ENCODE measurements around the gene PRIM2. TPM values are rescaled to one million over a fixed set of nuclear protein-coding genes. Genes with fewer than 3 reads are reported as not detected.
"Not testable (repeated sequence)": the region's sequence is repeated elsewhere in the genome, so short reads cannot be mapped to it uniquely, and the experiment has no call there.

PRIM2 gene
- total and polyA plus RNA-seq, 2 of the 8 experiments (the other 6 are each of a cell fraction or from before 2014, with no cell fraction given), result 20.8 to 46.8 TPM

DNA sequence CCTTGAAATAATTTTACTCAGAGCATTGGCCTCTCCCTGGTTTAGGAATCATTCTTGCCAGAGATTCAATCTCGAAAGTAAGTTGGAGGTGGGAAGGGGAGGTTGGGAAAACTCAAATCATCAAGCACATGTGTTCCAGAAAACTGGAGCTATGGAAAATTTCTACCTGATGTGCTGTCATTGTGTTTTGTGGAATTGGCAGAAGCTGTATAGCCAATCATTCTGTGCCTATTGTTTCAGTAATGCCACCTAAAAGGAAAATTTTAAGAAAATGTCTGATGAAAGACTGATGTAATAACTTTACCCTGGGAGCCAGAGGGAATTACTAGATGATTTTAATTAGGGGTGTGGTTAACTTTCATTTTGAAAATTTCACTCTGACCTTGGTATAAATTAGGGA lies 187.8 kb downstream of the PRIM2 start:
- H4K91ac ChIP-seq (replicated peaks; ENCODE audit: insufficient read length, low read length); CTCF ChIA-PET (ENCODE audit: partially characterized antibody); DNase-seq (ENCODE audit: low read depth in 1 of 2, low spot score in 2 of 2); H4K20me1 ChIP-seq (replicated peaks in 1 of 2; ENCODE audit: control insufficient read depth in 1 of 2, insufficient read depth in 2 of 2, low read length in 2 of 2); H3K23ac ChIP-seq (ENCODE audit: insufficient read length); H3K23me2 ChIP-seq (ENCODE audit: low read depth, low read length); H3K9me3 ChIP-seq (ENCODE audit: insufficient read depth in 2 of 2, low read depth in 1 of 2, low read length in 1 of 2); H2BK15ac ChIP-seq (ENCODE audit: low read length); H3K9ac ChIP-seq (replicated peaks in 1 of 4; ENCODE audit: extremely low read depth in 1 of 4, low read depth in 3 of 4, low read length in 3 of 4); H3K56ac ChIP-seq (replicated peaks; ENCODE audit: insufficient read length, low read depth, low read length); H2AK5ac ChIP-seq (ENCODE audit: low read depth, low read length); H3K79me1 ChIP-seq (ENCODE audit: low read depth, low read length); H2BK20ac ChIP-seq (ENCODE audit: low read length); H3K4me1 ChIP-seq (replicated peaks in 1 of 4; ENCODE audit: control insufficient read depth in 3 of 4, insufficient read depth in 4 of 4, low read length in 3 of 4); H2BK12ac ChIP-seq (ENCODE audit: low read depth, low read length); H3K4me3 ChIP-seq (ENCODE audit: extremely low read depth in 1 of 4, insufficient read depth in 2 of 4, low read depth in 3 of 4, low read length in 4 of 4); FAIRE-seq; H3K4ac ChIP-seq (replicated peaks; ENCODE audit: insufficient read length, low read depth, low read length); H2AFZ ChIP-seq (ENCODE audit: low read length); H3K4me2 ChIP-seq (ENCODE audit: insufficient read depth in 1 of 2, low read depth in 2 of 2, low read length in 2 of 2); H3K27ac ChIP-seq (ENCODE audit: low read depth, low read length); H4K8ac ChIP-seq (ENCODE audit: extremely low read depth, insufficient read depth, low read length); H4K5ac ChIP-seq (ENCODE audit: insufficient read length, low read depth, low read length); H3K79me2 ChIP-seq (ENCODE audit: control insufficient read depth in 1 of 2, insufficient read depth in 2 of 2, low read length in 2 of 2); H3K18ac ChIP-seq (ENCODE audit: extremely low read depth, low read length); H3K27me3 ChIP-seq (replicated peaks in 1 of 4; ENCODE audit: control insufficient read depth in 3 of 4, extremely low read depth in 1 of 4, insufficient read depth in 3 of 4, low read length in 3 of 4); H2BK120ac ChIP-seq (replicated peaks; ENCODE audit: low read depth, low read length); H2BK5ac ChIP-seq (ENCODE audit: low read depth, low read length); H3K36me3 ChIP-seq (ENCODE audit: control insufficient read depth in 2 of 4, insufficient read depth in 4 of 4, low read length in 3 of 4); H3K14ac ChIP-seq (ENCODE audit: insufficient read length): not testable (repeated sequence)
- WGBS, 2 experiments (ENCODE audit: extremely low coverage in 1 of 2, insufficient coverage in 1 of 2, insufficient read length in 1 of 2, insufficient replicate concordance in 2 of 2, low coverage in 1 of 2, low lambda C conversion rate in 2 of 2, missing lambda C conversion rate in 1 of 2), result 80% methylated on average over 1 of the region's 1 CpG; no CpG with 5 or more reads in 1 of the 2 experiments
- POLR2A ChIA-PET (ENCODE audit: partially characterized antibody), result interaction anchor here (1.0 kb wide), 1 partner anchor 12 kb away, joined by 3 read pairs; no protein-coding TSS in a partner anchor

DNA sequence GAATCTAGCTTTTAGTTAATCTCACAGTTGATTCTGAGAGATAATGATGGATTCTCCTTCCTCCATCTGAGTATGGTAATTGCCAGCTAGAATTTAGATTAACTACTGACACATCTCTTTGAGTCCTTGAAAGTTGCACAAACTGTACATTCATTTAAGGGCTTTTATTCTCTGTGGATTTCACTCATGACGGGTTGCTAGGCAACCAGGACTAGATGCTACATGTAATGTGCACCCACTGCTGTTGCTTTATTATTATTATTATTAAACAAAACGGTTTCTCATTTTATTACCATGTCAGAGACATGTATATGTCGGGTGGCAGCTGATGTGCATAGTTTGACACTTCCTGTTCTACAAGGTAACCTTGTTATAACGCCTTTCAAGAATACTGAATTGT lies 193.0 kb downstream of the PRIM2 start:
- H2BK20ac ChIP-seq (ENCODE audit: low read length); H3K27ac ChIP-seq (ENCODE audit: low read depth, low read length); POLR2A ChIA-PET (ENCODE audit: partially characterized antibody); H2BK5ac ChIP-seq (ENCODE audit: low read depth, low read length); H4K91ac ChIP-seq (replicated peaks; ENCODE audit: insufficient read length, low read length); H3K14ac ChIP-seq (ENCODE audit: insufficient read length); H4K8ac ChIP-seq (ENCODE audit: extremely low read depth, insufficient read depth, low read length); DNase-seq (ENCODE audit: low read depth in 1 of 2, low spot score in 2 of 2); H2BK120ac ChIP-seq (replicated peaks; ENCODE audit: low read depth, low read length); H3K9me3 ChIP-seq (ENCODE audit: insufficient read depth in 2 of 2, low read depth in 1 of 2, low read length in 1 of 2); H3K9ac ChIP-seq (replicated peaks in 1 of 4; ENCODE audit: extremely low read depth in 1 of 4, low read depth in 3 of 4, low read length in 3 of 4); H3K23me2 ChIP-seq (ENCODE audit: low read depth, low read length); H2AK5ac ChIP-seq (ENCODE audit: low read depth, low read length); H3K18ac ChIP-seq (ENCODE audit: extremely low read depth, low read length); H3K27me3 ChIP-seq (replicated peaks in 1 of 4; ENCODE audit: control insufficient read depth in 3 of 4, extremely low read depth in 1 of 4, insufficient read depth in 3 of 4, low read length in 3 of 4); H4K20me1 ChIP-seq (replicated peaks in 1 of 2; ENCODE audit: control insufficient read depth in 1 of 2, insufficient read depth in 2 of 2, low read length in 2 of 2); H2BK15ac ChIP-seq (ENCODE audit: low read length); H3K23ac ChIP-seq (ENCODE audit: insufficient read length); FAIRE-seq; CTCF ChIA-PET (ENCODE audit: partially characterized antibody); H3K36me3 ChIP-seq (ENCODE audit: control insufficient read depth in 2 of 4, insufficient read depth in 4 of 4, low read length in 3 of 4); H2BK12ac ChIP-seq (ENCODE audit: low read depth, low read length); H3K79me1 ChIP-seq (ENCODE audit: low read depth, low read length); H3K79me2 ChIP-seq (ENCODE audit: control insufficient read depth in 1 of 2, insufficient read depth in 2 of 2, low read length in 2 of 2); H4K5ac ChIP-seq (ENCODE audit: insufficient read length, low read depth, low read length); H3K4me3 ChIP-seq (ENCODE audit: extremely low read depth in 1 of 4, insufficient read depth in 2 of 4, low read depth in 3 of 4, low read length in 4 of 4); H2AFZ ChIP-seq (ENCODE audit: low read length); H3K4me2 ChIP-seq (ENCODE audit: insufficient read depth in 1 of 2, low read depth in 2 of 2, low read length in 2 of 2); H3K4me1 ChIP-seq (replicated peaks in 1 of 4; ENCODE audit: control insufficient read depth in 3 of 4, insufficient read depth in 4 of 4, low read length in 3 of 4); H3K56ac ChIP-seq (replicated peaks; ENCODE audit: insufficient read length, low read depth, low read length); H3K4ac ChIP-seq (replicated peaks; ENCODE audit: insufficient read length, low read depth, low read length): not testable (repeated sequence)
- 91% methylated on average over 4 of the region's 4 CpGs; no CpG with 5 or more reads in 1 of the 2 experiments for WGBS, 2 experiments (ENCODE audit: extremely low coverage in 1 of 2, insufficient coverage in 1 of 2, insufficient read length in 1 of 2, insufficient replicate concordance in 2 of 2, low coverage in 1 of 2, low lambda C conversion rate in 2 of 2, missing lambda C conversion rate in 1 of 2)

All from H1 (cell line).